WERI-Rb-1 (cell line): ENCODE measurements around the gene EPB41L2.

Experiments used
- DNase-seq: peaks from one replicate; pipeline ENCODE4 v3.0.0-alpha.2; 2020
- H3K27ac ChIP-seq: fragments of 250-450 bp; sonication (Bioruptor Pico); 2 replicates; pipeline ENCODE4 v1.5.1; 2020; ENCODE audit warnings: mild to moderate bottlenecking, moderate library complexity
- H3K27me3 ChIP-seq: fragments of 250-450 bp; sonication (Bioruptor Pico); 2 replicates; pipeline ENCODE4 v1.5.1; 2021; ENCODE audit warnings: mild to moderate bottlenecking, low read depth, moderate library complexity; ENCODE audit not compliant: insufficient read depth, severe bottlenecking
- H3K36me3 ChIP-seq: fragments of 250-450 bp; sonication (Bioruptor Pico); 2 replicates; pipeline ENCODE4 v1.5.1; 2020; ENCODE audit warnings: mild to moderate bottlenecking, moderate library complexity
- H3K4me3 ChIP-seq: 2 replicates; pipeline ENCODE4 v1.5.1; 2011; ENCODE audit warnings: low read depth, mild to moderate bottlenecking, control low read depth, low read length
- H3K9me3 ChIP-seq: fragments of 250-450 bp; sonication (Bioruptor Pico); 2 replicates; pipeline ENCODE4 v1.5.1; 2021; ENCODE audit warnings: mild to moderate bottlenecking, moderate library complexity; ENCODE audit not compliant: severe bottlenecking
- TF ChIP-seq, protein P1 (sequence below): IDR thresholded peaks from 2 replicates; pipeline ENCODE4 v1.5.1; 2011; ENCODE audit warnings: low read depth, mild to moderate bottlenecking, control low read depth, inconsistent platforms, low read length

Gene EPB41L2

DNA sequence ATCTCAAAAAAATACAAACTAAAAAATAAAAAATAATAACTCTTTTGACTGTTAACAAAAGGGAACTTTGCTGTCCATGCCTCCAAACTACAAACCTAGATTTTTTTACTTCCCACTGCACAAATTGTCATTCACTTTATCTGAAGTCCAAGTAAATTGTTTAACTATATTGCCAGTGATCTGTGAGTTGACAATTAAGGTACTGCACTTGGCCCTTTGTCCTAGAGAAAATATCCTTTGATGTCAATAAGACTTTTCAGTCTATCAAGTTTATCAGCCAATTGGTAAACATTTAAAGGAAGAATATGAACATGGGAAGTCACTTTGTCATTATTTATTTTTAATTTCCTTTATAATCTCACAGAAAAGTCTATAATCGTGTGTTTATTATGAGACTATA is 19.3 kb upstream of the EPB41L2 start:
- Histone ChIP-seq H3K27me3 (no peaks in the 10 kb centered on the region), H3K4me3 (no peak overlapping the region), H3K36me3 (no peaks in the 10 kb centered on the region), H3K9me3 (no peaks in the 10 kb centered on the region), H3K27ac (no peak overlapping the region)
- DNase-seq: no peak
- TF ChIP-seq, protein P1, sequence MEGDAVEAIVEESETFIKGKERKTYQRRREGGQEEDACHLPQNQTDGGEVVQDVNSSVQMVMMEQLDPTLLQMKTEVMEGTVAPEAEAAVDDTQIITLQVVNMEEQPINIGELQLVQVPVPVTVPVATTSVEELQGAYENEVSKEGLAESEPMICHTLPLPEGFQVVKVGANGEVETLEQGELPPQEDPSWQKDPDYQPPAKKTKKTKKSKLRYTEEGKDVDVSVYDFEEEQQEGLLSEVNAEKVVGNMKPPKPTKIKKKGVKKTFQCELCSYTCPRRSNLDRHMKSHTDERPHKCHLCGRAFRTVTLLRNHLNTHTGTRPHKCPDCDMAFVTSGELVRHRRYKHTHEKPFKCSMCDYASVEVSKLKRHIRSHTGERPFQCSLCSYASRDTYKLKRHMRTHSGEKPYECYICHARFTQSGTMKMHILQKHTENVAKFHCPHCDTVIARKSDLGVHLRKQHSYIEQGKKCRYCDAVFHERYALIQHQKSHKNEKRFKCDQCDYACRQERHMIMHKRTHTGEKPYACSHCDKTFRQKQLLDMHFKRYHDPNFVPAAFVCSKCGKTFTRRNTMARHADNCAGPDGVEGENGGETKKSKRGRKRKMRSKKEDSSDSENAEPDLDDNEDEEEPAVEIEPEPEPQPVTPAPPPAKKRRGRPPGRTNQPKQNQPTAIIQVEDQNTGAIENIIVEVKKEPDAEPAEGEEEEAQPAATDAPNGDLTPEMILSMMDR: no peak

DNA sequence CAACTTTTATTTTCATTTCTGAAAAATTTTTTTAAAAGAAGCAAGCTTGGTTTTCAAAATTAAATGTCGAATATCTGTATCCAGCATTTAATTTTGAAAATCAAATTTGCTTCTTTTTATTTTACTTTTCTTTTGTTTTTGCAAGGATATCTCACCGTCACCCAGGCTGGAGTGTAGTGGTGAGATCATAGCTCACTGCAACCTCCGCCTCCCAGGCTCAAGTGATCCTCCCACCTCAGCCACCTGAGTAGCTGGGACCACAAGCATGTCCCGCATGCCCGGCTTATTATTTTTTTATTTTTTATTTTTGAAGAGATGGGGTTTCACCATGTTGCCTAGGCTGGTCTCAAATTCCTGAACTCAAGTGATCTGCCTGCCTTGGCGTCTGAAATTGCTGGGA is 17.0 kb upstream of the EPB41L2 start:
- Histone ChIP-seq H3K27ac (no peak overlapping the region), H3K36me3 (no peaks in the 10 kb centered on the region), H3K4me3 (no peak overlapping the region), H3K9me3 (no peaks in the 10 kb centered on the region), H3K27me3 (no peaks in the 10 kb centered on the region)
- TF ChIP-seq, protein P1: no peak
- no peak for DNase-seq

DNA sequence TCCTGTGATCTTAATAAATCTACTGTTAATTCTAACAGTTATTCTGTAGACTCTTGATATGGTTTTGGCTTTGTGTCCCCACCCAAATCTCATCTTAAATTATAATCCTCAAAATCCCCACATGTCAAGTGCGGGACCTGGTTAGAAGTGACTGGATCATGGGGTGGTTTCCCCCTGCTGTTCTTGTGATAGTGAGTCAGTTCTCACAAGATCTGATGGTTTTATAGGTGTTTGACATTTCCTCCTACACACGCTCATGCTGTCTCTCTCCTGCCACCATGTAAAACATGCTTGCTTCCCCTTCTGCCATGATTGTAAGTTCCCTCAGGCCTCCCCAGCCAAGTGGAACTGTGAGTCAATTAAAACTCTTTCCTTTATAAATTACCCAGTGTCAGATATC is 10.5 kb upstream of the EPB41L2 start:
- Histone ChIP-seq H3K9me3 (no peaks in the 10 kb centered on the region), H3K27ac (no peak overlapping the region), H3K27me3 (no peaks in the 10 kb centered on the region), H3K4me3 (no peak overlapping the region), H3K36me3 (no peaks in the 10 kb centered on the region)
- DNase-seq: no peak
- TF ChIP-seq, protein P1: no peak

DNA sequence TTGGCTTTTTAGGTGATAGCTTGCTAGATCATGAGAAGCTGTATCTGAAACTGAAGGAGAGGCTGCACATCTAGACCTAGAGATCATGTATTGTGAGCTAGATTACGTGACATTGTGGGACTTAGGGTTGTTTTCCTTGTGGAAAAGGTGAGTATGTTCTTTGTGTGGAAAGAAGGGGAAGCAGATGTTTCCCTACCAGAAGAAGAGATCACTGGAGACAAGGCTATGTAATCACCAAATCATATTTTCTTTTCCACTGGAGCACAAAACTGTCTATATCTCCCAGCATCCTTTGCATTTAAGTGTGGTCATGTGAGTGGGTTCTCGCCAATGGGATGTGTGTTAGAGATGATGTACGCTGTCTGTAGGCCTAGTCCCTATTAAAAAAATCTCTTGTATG is 7.0 kb upstream of the EPB41L2 start:
- Histone ChIP-seq H3K36me3 (no peaks in the 10 kb centered on the region), H3K27me3 (no peaks in the 10 kb centered on the region), H3K27ac (no peak overlapping the region), H3K9me3 (no peaks in the 10 kb centered on the region), H3K4me3 (no peak overlapping the region)
- no peak for DNase-seq
- TF ChIP-seq, protein P1: no peak

DNA sequence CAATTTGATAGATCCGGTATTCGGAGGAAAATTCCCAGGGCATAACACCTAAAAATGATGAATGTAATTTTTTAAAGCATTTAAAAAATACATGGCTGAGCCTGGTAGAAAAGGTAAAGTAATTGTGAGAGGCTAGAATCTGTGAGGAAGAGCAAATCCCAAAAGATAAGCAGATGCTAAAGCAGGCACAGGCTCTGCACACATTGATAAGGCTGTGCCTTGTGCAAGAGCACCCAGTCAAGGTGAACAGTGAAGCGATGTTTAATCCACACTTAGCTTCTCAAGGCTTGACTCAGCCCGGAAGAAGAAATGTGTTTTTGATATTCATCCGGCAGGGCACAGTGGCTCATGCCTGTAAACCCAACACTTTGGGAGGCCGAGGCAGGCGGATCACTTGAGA is 5.1 kb upstream of the EPB41L2 start:
- H3K9me3 ChIP-seq: no peaks in the 10 kb centered on the region
- H3K27ac ChIP-seq: no peak overlapping the region
- TF ChIP-seq, protein P1: no peak
- no peaks in the 10 kb centered on the region for H3K36me3 ChIP-seq
- no peaks in the 10 kb centered on the region for H3K27me3 ChIP-seq
- no peak for DNase-seq
- H3K4me3 ChIP-seq: no peak overlapping the region

DNA sequence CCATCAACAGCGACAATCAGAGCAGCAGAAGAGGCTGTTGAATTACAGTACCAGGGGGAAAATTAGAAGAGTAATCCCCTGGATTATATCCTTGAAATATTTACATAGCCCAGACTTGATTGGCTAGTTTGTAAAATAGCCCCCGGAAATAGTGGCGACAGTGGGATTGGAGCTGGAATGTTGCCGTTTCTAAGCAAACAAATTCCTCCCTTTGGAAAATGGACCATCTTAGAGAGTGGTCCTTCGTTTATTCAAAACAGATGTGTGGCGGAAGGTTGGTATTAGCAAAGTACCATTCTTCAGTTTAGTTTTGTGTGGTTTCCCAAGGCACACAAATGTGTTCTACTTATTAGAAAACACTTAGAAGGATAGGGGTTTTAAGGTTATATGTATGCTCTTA is 4.5 kb upstream of the EPB41L2 start:
- no peak for DNase-seq
- TF ChIP-seq, protein P1: no peak
- Histone ChIP-seq H3K36me3 (no peaks in the 10 kb centered on the region; the same call in 1 of the 2 replicates), H3K4me3 (no peak overlapping the region), H3K9me3 (no peaks in the 10 kb centered on the region), H3K27ac (no peak overlapping the region), H3K27me3 (no peaks in the 10 kb centered on the region)
